ENCODE measurements around the gene MCL1. TPM values are rescaled to one million over a fixed set of nuclear protein-coding genes. Genes with fewer than 3 reads are reported as not detected.
"Not testable (repeated sequence)": the region's sequence is repeated elsewhere in the genome, so short reads cannot be mapped to it uniquely, and the experiment has no call there.

MCL1 gene
- total RNA-seq, 3 donors from 2014 or later (not counting 1 experiment from before 2014, with no cell fraction given), result 929 to 1,396 (median 938) TPM

DNA sequence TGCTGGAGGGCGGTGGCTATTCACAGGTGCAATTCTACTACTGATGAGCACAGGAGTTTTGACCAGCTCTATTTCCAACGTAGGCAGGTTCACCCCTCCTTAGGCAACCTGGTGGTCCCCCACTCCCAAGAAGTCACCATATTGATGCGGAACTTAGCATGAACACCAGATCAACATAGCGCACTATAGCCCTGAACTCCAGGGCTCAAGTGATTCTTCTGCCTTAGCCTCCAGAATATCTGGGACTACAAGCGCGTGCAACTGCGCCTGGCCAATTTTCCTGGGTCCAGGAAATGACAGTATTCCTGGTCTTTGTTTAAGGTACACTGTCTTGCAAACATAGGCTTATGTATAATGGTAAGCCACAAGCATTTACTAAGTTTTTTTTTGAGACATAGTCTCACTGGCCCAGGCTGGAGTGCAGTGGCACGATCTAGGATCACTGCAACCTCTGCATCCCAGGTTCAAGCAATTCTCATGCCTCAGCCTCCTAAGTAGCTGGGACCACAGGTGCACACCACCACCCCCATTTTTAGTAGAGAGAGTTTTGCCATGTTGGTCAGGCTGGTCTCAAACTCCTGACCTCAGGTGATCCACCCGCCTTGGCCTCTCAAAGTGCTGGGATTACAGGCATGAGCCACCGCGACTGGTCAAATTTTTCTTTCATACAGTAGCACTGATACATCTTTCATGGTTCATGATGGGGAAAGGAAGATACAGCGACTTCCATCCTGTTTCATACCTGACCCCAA is 12.6 kb downstream of the MCL1 start:
- no peak for ATAC-seq
- Mint-ChIP-seq H3K27me3 (ENCODE audit: low read depth in 2 of 2) (no peaks in the 10 kb centered on the region), H3K9me3 (no peaks in the 10 kb centered on the region), H3K36me3 (peaks cover 6% of the 10 kb centered on the region), H3K4me3 (peak overlapping the region; percentile 88), H3K27ac (peak overlapping the region; percentile 98 to 99), H3K4me1 (peaks cover 86 to 91% of the 10 kb centered on the region in 2 donors)
- Histone ChIP-seq H3K27ac (ENCODE audit: low read length) (peak overlapping the region; percentile 95), H3K27me3 (ENCODE audit: control insufficient read depth, insufficient read depth, low read length) (no peaks in the 10 kb centered on the region), H3K4me3 (ENCODE audit: low read length) (peak overlapping the region; percentile 18), H3K9me3 (ENCODE audit: control insufficient read depth, insufficient read depth, low read length) (no peaks in the 10 kb centered on the region), H3K36me3 (ENCODE audit: control insufficient read depth, insufficient read depth, low read length) (peaks cover 8% of the 10 kb centered on the region), H3K4me1 (ENCODE audit: control insufficient read depth, insufficient read depth, low read length) (peaks cover 100% of the 10 kb centered on the region)
- TF ChIP-seq, protein P1, sequence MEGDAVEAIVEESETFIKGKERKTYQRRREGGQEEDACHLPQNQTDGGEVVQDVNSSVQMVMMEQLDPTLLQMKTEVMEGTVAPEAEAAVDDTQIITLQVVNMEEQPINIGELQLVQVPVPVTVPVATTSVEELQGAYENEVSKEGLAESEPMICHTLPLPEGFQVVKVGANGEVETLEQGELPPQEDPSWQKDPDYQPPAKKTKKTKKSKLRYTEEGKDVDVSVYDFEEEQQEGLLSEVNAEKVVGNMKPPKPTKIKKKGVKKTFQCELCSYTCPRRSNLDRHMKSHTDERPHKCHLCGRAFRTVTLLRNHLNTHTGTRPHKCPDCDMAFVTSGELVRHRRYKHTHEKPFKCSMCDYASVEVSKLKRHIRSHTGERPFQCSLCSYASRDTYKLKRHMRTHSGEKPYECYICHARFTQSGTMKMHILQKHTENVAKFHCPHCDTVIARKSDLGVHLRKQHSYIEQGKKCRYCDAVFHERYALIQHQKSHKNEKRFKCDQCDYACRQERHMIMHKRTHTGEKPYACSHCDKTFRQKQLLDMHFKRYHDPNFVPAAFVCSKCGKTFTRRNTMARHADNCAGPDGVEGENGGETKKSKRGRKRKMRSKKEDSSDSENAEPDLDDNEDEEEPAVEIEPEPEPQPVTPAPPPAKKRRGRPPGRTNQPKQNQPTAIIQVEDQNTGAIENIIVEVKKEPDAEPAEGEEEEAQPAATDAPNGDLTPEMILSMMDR (IDR thresholded peaks at IDR 0.05), result no peak
- intact Hi-C loops (cut with micrococcal nuclease), result loop anchor here (10.0 kb wide), 3 partner anchors 198 to 358 kb away; partner anchors contain the start of genes ANP32E, CTSS and SETDB1
- WGBS (ENCODE audit: insufficient coverage), result 76% methylated on average over 10 of the region's 12 CpGs
- DNase-seq, result peak in 1 of 2 donors; percentile 16

DNA sequence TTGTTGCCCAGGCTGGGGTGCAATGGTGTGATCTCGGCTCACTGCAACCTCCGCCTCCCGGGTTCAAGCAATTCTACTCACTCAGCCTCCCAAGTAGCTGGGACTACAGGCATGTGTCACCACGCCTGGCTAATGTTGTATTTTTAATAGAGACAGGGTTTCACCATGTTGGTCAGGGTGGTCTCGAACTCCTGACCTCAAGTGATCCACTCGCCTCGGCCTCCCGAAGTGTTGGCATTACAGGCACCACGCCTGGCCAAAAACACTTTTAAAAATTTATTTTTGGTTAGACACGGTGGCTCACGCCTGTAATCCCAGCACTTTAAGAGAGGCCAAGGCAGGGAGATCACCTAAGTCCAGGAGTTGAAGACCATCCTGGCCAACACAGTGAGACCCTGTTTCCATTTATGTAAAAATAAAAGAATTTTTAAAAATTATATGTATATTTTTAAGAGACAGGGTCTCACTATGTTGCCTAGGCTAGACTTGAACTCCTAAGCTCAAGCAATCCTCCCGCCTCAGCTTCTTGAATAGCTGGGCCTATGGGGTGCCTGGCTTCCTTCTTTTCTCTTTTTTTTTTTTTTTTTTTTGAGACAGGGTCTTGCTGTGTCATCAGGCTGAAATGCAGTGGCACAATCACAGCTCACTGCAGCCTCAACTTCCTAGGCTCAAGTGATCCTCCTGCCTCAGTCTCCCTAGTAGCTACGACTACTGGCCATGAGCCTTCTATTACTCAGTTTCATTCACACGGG is 14.0 kb downstream of the MCL1 start:
- intact Hi-C loops (cut with micrococcal nuclease), result loop anchor here (10.0 kb wide), 3 partner anchors 199 to 359 kb away; partner anchors contain the start of genes ANP32E, CTSS and SETDB1
- not testable (repeated sequence) for H3K27me3 Mint-ChIP-seq (ENCODE audit: low read depth in 2 of 2); ATAC-seq; H3K36me3 Mint-ChIP-seq; H3K9me3 ChIP-seq (ENCODE audit: control insufficient read depth, insufficient read depth, low read length); H3K4me3 ChIP-seq (ENCODE audit: low read length); H3K36me3 ChIP-seq (ENCODE audit: control insufficient read depth, insufficient read depth, low read length); H3K9me3 Mint-ChIP-seq; H3K27me3 ChIP-seq (ENCODE audit: control insufficient read depth, insufficient read depth, low read length)
- H3K4me1 ChIP-seq (ENCODE audit: control insufficient read depth, insufficient read depth, low read length), result peaks cover 99% of the 10 kb centered on the region
- H3K27ac ChIP-seq (ENCODE audit: low read length), result peak overlapping the region; percentile 95
- DNase-seq, result peak in 1 of 2 donors; percentile 9
- 71% methylated on average over 13 of the region's 14 CpGs for WGBS (ENCODE audit: insufficient coverage)
- peak overlapping the region; percentile 59 for H3K4me3 Mint-ChIP-seq
- H3K27ac Mint-ChIP-seq, result peak overlapping the region; percentile 98 to 99
- peaks cover 89 to 95% of the 10 kb centered on the region in 2 donors for H3K4me1 Mint-ChIP-seq

- WGBS (ENCODE audit: insufficient coverage), result 86% methylated on average over 3 of the region's 5 CpGs
- Mint-ChIP-seq H3K4me3 (peak overlapping the region; percentile 98), H3K36me3 (no peaks in the 10 kb centered on the region), H3K4me1 (peaks cover 85 to 91% of the 10 kb centered on the region in 2 donors), H3K27me3 (ENCODE audit: low read depth in 2 of 2) (no peaks in the 10 kb centered on the region), H3K27ac (peak overlapping the region; percentile 98 to 99), H3K9me3 (no peaks in the 10 kb centered on the region)
- peak in 1 of 2 donors; percentile 59 for DNase-seq
- TF ChIP-seq, protein P1 (IDR thresholded peaks at IDR 0.05), result no peak
- Histone ChIP-seq H3K27ac (ENCODE audit: low read length) (peak overlapping the region; percentile 95), H3K4me3 (ENCODE audit: low read length) (peak overlapping the region; percentile 62), H3K4me1 (ENCODE audit: control insufficient read depth, insufficient read depth, low read length) (peaks cover 99% of the 10 kb centered on the region), H3K9me3 (ENCODE audit: control insufficient read depth, insufficient read depth, low read length) (no peaks in the 10 kb centered on the region), H3K36me3 (ENCODE audit: control insufficient read depth, insufficient read depth, low read length) (no peaks in the 10 kb centered on the region), H3K27me3 (ENCODE audit: control insufficient read depth, insufficient read depth, low read length) (no peaks in the 10 kb centered on the region)
- no peak for ATAC-seq
- intact Hi-C loops (cut with micrococcal nuclease), result loop anchor here (5.0 to 10.0 kb wide), 6 partner anchors 133 to 593 kb away; partner anchors contain the start of genes ANP32E, CTSS, GOLPH3L and RPRD2
These were observed 15.1 kb downstream of the MCL1 start for GRCh38 chr1:150564051-150564991.
